ENCODE results near the gene KRTAP24-1. TPM values are rescaled to one million over a fixed set of nuclear protein-coding genes. Genes with fewer than 3 reads are reported as not detected.

KRTAP24-1 gene
- total and polyA plus RNA-seq, 2 experiments from 2014 or later, result not detected

GRCh38 chr21:30240661-30241060 lies 42.1 kb downstream of the KRTAP24-1 start:
- no peak for DNase-seq (ENCODE audit: low spot score)
- H3K27me3 ChIP-seq, result no peaks in the 10 kb centered on the region
- no peaks in the 10 kb centered on the region for H3K79me2 ChIP-seq
- no peaks in the 10 kb centered on the region for H3K4me1 ChIP-seq (ENCODE audit: insufficient read depth)
- no peak overlapping the region for H2AFZ ChIP-seq
- H3K27ac ChIP-seq, result no peak overlapping the region
- no peaks in the 10 kb centered on the region for H3K9me3 ChIP-seq (ENCODE audit: low read depth)
- H4K20me1 ChIP-seq (ENCODE audit: insufficient read depth, poor library complexity, severe bottlenecking), result no peaks in the 10 kb centered on the region
- H3K9me2 ChIP-seq (replicated peaks; ENCODE audit: insufficient read depth), result no peaks in the 10 kb centered on the region
- H3K4me2 ChIP-seq, result no peak overlapping the region
- no peaks in the 10 kb centered on the region for H3K36me3 ChIP-seq (replicated peaks; ENCODE audit: insufficient read depth, low read depth)
- H3K4me3 ChIP-seq, result no peak overlapping the region
- no peak for TF ChIP-seq EZH2 (IDR thresholded peaks at IDR 0.05; ENCODE audit: borderline replicate concordance)
- TF ChIP-seq CTCF (IDR thresholded peaks at IDR 0.05; ENCODE audit: poor library complexity), result no peak
- TF ChIP-seq EZH2phosphoT487 (IDR thresholded peaks at IDR 0.05; ENCODE audit: low read depth, severe bottlenecking, unreplicated experiment), result no peak
- 61% methylated on average over 3 of the region's 3 CpGs for WGBS (ENCODE audit: low lambda C conversion rate, missing lambda C conversion rate)

GRCh38 chr21:30238168-30238567 lies 44.6 kb downstream of the KRTAP24-1 start:
- no peaks in the 10 kb centered on the region for H3K9me3 ChIP-seq (ENCODE audit: low read depth)
- H3K4me3 ChIP-seq, result no peak overlapping the region
- H2AFZ ChIP-seq, result no peak overlapping the region
- no peaks in the 10 kb centered on the region for H3K4me1 ChIP-seq (ENCODE audit: insufficient read depth)
- H3K27ac ChIP-seq, result no peak overlapping the region
- 100% methylated on average over 1 of the region's 1 CpG for WGBS (ENCODE audit: low lambda C conversion rate, missing lambda C conversion rate)
- no peak for DNase-seq (ENCODE audit: low spot score)
- H3K79me2 ChIP-seq, result no peaks in the 10 kb centered on the region
- no peaks in the 10 kb centered on the region for H4K20me1 ChIP-seq (ENCODE audit: insufficient read depth, poor library complexity, severe bottlenecking)
- H3K27me3 ChIP-seq, result no peaks in the 10 kb centered on the region
- no peaks in the 10 kb centered on the region for H3K36me3 ChIP-seq (replicated peaks; ENCODE audit: insufficient read depth, low read depth)
- TF ChIP-seq EZH2phosphoT487 (IDR thresholded peaks at IDR 0.05; ENCODE audit: low read depth, severe bottlenecking, unreplicated experiment), result no peak
- TF ChIP-seq EZH2 (IDR thresholded peaks at IDR 0.05; ENCODE audit: borderline replicate concordance), result no peak
- TF ChIP-seq CTCF (IDR thresholded peaks at IDR 0.05; ENCODE audit: poor library complexity), result no peak
- no peaks in the 10 kb centered on the region for H3K9me2 ChIP-seq (replicated peaks; ENCODE audit: insufficient read depth)
- no peak overlapping the region for H3K4me2 ChIP-seq

- Histone ChIP-seq H3K4me2 (peak overlapping the region; percentile 5), H3K79me2 (no peaks in the 10 kb centered on the region), H3K36me3 (replicated peaks; ENCODE audit: insufficient read depth, low read depth) (no peaks in the 10 kb centered on the region), H3K27ac (no peak overlapping the region), H3K9me2 (replicated peaks; ENCODE audit: insufficient read depth) (no peaks in the 10 kb centered on the region), H3K9me3 (ENCODE audit: low read depth) (no peaks in the 10 kb centered on the region), H4K20me1 (ENCODE audit: insufficient read depth, poor library complexity, severe bottlenecking) (no peaks in the 10 kb centered on the region), H3K4me1 (ENCODE audit: insufficient read depth) (no peaks in the 10 kb centered on the region), H2AFZ (no peak overlapping the region), H3K4me3 (no peak overlapping the region), H3K27me3 (no peaks in the 10 kb centered on the region)
- TF ChIP-seq CTCF (IDR thresholded peaks at IDR 0.05; ENCODE audit: poor library complexity), result no peak
- no peak for TF ChIP-seq EZH2phosphoT487 (IDR thresholded peaks at IDR 0.05; ENCODE audit: low read depth, severe bottlenecking, unreplicated experiment)
- TF ChIP-seq EZH2 (IDR thresholded peaks at IDR 0.05; ENCODE audit: borderline replicate concordance), result no peak
- WGBS (ENCODE audit: low lambda C conversion rate, missing lambda C conversion rate), result 75% methylated on average over 2 of the region's 2 CpGs
- DNase-seq (ENCODE audit: low spot score), result no peak
Measured at GRCh38 chr21:30234643-30235042, 48.1 kb downstream of the KRTAP24-1 start.

- no peaks in the 10 kb centered on the region for H3K36me3 ChIP-seq (replicated peaks; ENCODE audit: insufficient read depth, low read depth)
- H3K27ac ChIP-seq, result no peak overlapping the region
- TF ChIP-seq CTCF (IDR thresholded peaks at IDR 0.05; ENCODE audit: poor library complexity), result no peak
- no peak for TF ChIP-seq EZH2 (IDR thresholded peaks at IDR 0.05; ENCODE audit: borderline replicate concordance)
- TF ChIP-seq EZH2phosphoT487 (IDR thresholded peaks at IDR 0.05; ENCODE audit: low read depth, severe bottlenecking, unreplicated experiment), result no peak
- no peaks in the 10 kb centered on the region for H3K79me2 ChIP-seq
- no peak for DNase-seq (ENCODE audit: low spot score)
- H3K4me2 ChIP-seq, result peak overlapping the region; percentile 5
- no peaks in the 10 kb centered on the region for H3K9me3 ChIP-seq (ENCODE audit: low read depth)
- H3K9me2 ChIP-seq (replicated peaks; ENCODE audit: insufficient read depth), result no peaks in the 10 kb centered on the region
- H3K4me1 ChIP-seq (ENCODE audit: insufficient read depth), result no peaks in the 10 kb centered on the region
- WGBS (ENCODE audit: low lambda C conversion rate, missing lambda C conversion rate), result 55% methylated on average over 3 of the region's 3 CpGs
- H3K4me3 ChIP-seq, result no peak overlapping the region
- H4K20me1 ChIP-seq (ENCODE audit: insufficient read depth, poor library complexity, severe bottlenecking), result no peaks in the 10 kb centered on the region
- H2AFZ ChIP-seq, result no peak overlapping the region
- no peaks in the 10 kb centered on the region for H3K27me3 ChIP-seq
Measured at GRCh38 chr21:30234050-30234449, 48.7 kb downstream of the KRTAP24-1 start.

Data from hepatocyte (in vitro differentiated cells).